NCI-H748 treated with DMSO at 0.1 percent for 48 hours (cell line): ENCODE measurements around the gene CACNA2D4.
A peak's percentile ranks its signal among the peaks of the same experiment; 100 is the strongest.

ENCODE experiments used
- DNase-seq: peaks from one replicate; lab custom pipeline; 2025; lab: John Stamatoyannopoulos, UW

CACNA2D4 gene

GRCh38 chr12:1800401-1801302, 117.8 kb downstream of the CACNA2D4 start:
- peak; percentile 4 for DNase-seq

GRCh38 chr12:1799882-1800400, 118.5 kb downstream of the CACNA2D4 start:
- no peak for DNase-seq

- DNase-seq = no peak
Observed at GRCh38 chr12:1799051-1799881, 119.2 kb downstream of the CACNA2D4 start.

- no peak for DNase-seq
Observed at GRCh38 chr12:1798641-1799020, 119.8 kb downstream of the CACNA2D4 start.

- DNase-seq = no peak
Observed at GRCh38 chr12:1797991-1798640, 120.3 kb downstream of the CACNA2D4 start.

GRCh38 chr12:1797011-1797901, 121.2 kb downstream of the CACNA2D4 start:
- DNase-seq = no peak

GRCh38 chr12:1796515-1797010, 121.9 kb downstream of the CACNA2D4 start:
- no peak for DNase-seq

- peak; percentile 24 for DNase-seq
Observed at GRCh38 chr12:1795785-1796514, 122.5 kb downstream of the CACNA2D4 start.

GRCh38 chr12:1795221-1795784, 123.1 kb downstream of the CACNA2D4 start:
- no peak for DNase-seq

GRCh38 chr12:1794440-1795090, 123.9 kb downstream of the CACNA2D4 start:
- DNase-seq = no peak

- no peak for DNase-seq
Observed at GRCh38 chr12:1793426-1794210, 124.8 kb downstream of the CACNA2D4 start.

GRCh38 chr12:1792406-1792805, 126.0 kb downstream of the CACNA2D4 start:
- no peak for DNase-seq

GRCh38 chr12:1791104-1791841, 127.2 kb downstream of the CACNA2D4 start:
- peak; percentile 22 for DNase-seq

GRCh38 chr12:1790444-1790843, 128.0 kb downstream of the CACNA2D4 start:
- DNase-seq = no peak

GRCh38 chr12:1787714-1788113, 130.7 kb downstream of the CACNA2D4 start:
- DNase-seq = no peak

- no peak for DNase-seq
Observed at GRCh38 chr12:1782215-1782614, 136.2 kb downstream of the CACNA2D4 start.

GRCh38 chr12:1781772-1782171, 136.7 kb downstream of the CACNA2D4 start:
- no peak for DNase-seq

GRCh38 chr12:1779783-1780182, 138.7 kb downstream of the CACNA2D4 start:
- DNase-seq = no peak
